ENCODE measurements around the gene DIAPH2.
"Not testable (repeated sequence)": the region's sequence is repeated elsewhere in the genome, so short reads cannot be mapped to it uniquely, and the experiment has no call there.

Gene DIAPH2

GRCh38 chrX:96846841-96847240, 162.2 kb downstream of the DIAPH2 start:
- H3K36me3 ChIP-seq (ENCODE audit: control insufficient read depth, insufficient read depth, low read length): no peaks in the 10 kb centered on the region
- H3K27ac ChIP-seq (ENCODE audit: low read depth, low read length, severe bottlenecking): no peak overlapping the region
- no peaks in the 10 kb centered on the region for H3K4me1 ChIP-seq (ENCODE audit: control insufficient read depth, insufficient read depth, low read length, poor library complexity, severe bottlenecking)
- no peak overlapping the region for H3K4me3 ChIP-seq (ENCODE audit: extremely low read depth, insufficient read depth, low read length, poor library complexity, severe bottlenecking)
- WGBS, 2 experiments (ENCODE audit: insufficient coverage in 2 of 2): 83 to 86% methylated on average over 1 of the region's 1 CpG
- no peaks in the 10 kb centered on the region for H3K9me3 ChIP-seq (ENCODE audit: control insufficient read depth, low read length)

GRCh38 chrX:96859422-96859821, 174.8 kb downstream of the DIAPH2 start:
- H3K4me3 ChIP-seq (ENCODE audit: extremely low read depth, insufficient read depth, low read length, poor library complexity, severe bottlenecking); H3K27ac ChIP-seq (ENCODE audit: low read depth, low read length, severe bottlenecking); H3K36me3 ChIP-seq (ENCODE audit: control insufficient read depth, insufficient read depth, low read length); H3K4me1 ChIP-seq (ENCODE audit: control insufficient read depth, insufficient read depth, low read length, poor library complexity, severe bottlenecking); H3K9me3 ChIP-seq (ENCODE audit: control insufficient read depth, low read length): not testable (repeated sequence)
- 80 to 83% methylated on average over 1 to 3 of the region's 4 CpGs for WGBS, 2 experiments (ENCODE audit: insufficient coverage in 2 of 2)

- Histone ChIP-seq H3K9me3 (ENCODE audit: control insufficient read depth, low read length) (no peaks in the 10 kb centered on the region), H3K4me3 (ENCODE audit: extremely low read depth, insufficient read depth, low read length, poor library complexity, severe bottlenecking) (no peak overlapping the region), H3K27ac (ENCODE audit: low read depth, low read length, severe bottlenecking) (no peak overlapping the region), H3K36me3 (ENCODE audit: control insufficient read depth, insufficient read depth, low read length) (no peaks in the 10 kb centered on the region), H3K4me1 (ENCODE audit: control insufficient read depth, insufficient read depth, low read length, poor library complexity, severe bottlenecking) (no peaks in the 10 kb centered on the region)
- 77 to 100% methylated on average over 2 of the region's 3 CpGs for WGBS, 2 experiments (ENCODE audit: insufficient coverage in 2 of 2)
Observed at GRCh38 chrX:96861218-96861617, 176.6 kb downstream of the DIAPH2 start.

- Histone ChIP-seq H3K36me3 (ENCODE audit: control insufficient read depth, insufficient read depth, low read length) (no peaks in the 10 kb centered on the region), H3K27ac (ENCODE audit: low read depth, low read length, severe bottlenecking) (no peak overlapping the region), H3K9me3 (ENCODE audit: control insufficient read depth, low read length) (no peaks in the 10 kb centered on the region), H3K4me3 (ENCODE audit: extremely low read depth, insufficient read depth, low read length, poor library complexity, severe bottlenecking) (no peak overlapping the region), H3K4me1 (ENCODE audit: control insufficient read depth, insufficient read depth, low read length, poor library complexity, severe bottlenecking) (no peaks in the 10 kb centered on the region)
- WGBS, 2 experiments (ENCODE audit: insufficient coverage in 2 of 2): 91% methylated on average over 4 of the region's 4 CpGs; no CpG with 5 or more reads in 1 of the 2 experiments
Observed at GRCh38 chrX:96861661-96862060, 177.0 kb downstream of the DIAPH2 start.

GRCh38 chrX:96883608-96884007, 199.0 kb downstream of the DIAPH2 start, which contains the start of gene RPA4:
Gene RPA4 (plus strand): TSS chrX:96883908. CDS start chrX:96884311, 403 bp downstream.
- Histone ChIP-seq H3K9me3 (ENCODE audit: control insufficient read depth, low read length) (no peaks in the 10 kb centered on the region), H3K27ac (ENCODE audit: low read depth, low read length, severe bottlenecking) (no peak within 1 kb of the TSS), H3K4me3 (ENCODE audit: extremely low read depth, insufficient read depth, low read length, poor library complexity, severe bottlenecking) (no peak within 1 kb of the TSS), H3K4me1 (ENCODE audit: control insufficient read depth, insufficient read depth, low read length, poor library complexity, severe bottlenecking) (no peaks in the 10 kb centered on the region), H3K36me3 (ENCODE audit: control insufficient read depth, insufficient read depth, low read length) (peaks cover 2% of the 10 kb centered on the region)
- 88 to 96% methylated on average over 5 to 7 of the region's 10 CpGs for WGBS, 2 experiments (ENCODE audit: insufficient coverage in 2 of 2)

GRCh38 chrX:96884027-96884426, 199.4 kb downstream of the DIAPH2 start:
- no peaks in the 10 kb centered on the region for H3K4me1 ChIP-seq (ENCODE audit: control insufficient read depth, insufficient read depth, low read length, poor library complexity, severe bottlenecking)
- no peaks in the 10 kb centered on the region for H3K9me3 ChIP-seq (ENCODE audit: control insufficient read depth, low read length)
- H3K27ac ChIP-seq (ENCODE audit: low read depth, low read length, severe bottlenecking): no peak overlapping the region
- no peak overlapping the region for H3K4me3 ChIP-seq (ENCODE audit: extremely low read depth, insufficient read depth, low read length, poor library complexity, severe bottlenecking)
- 80 to 96% methylated on average over 1 to 8 of the region's 13 CpGs for WGBS, 2 experiments (ENCODE audit: insufficient coverage in 2 of 2)
- peaks cover 2% of the 10 kb centered on the region for H3K36me3 ChIP-seq (ENCODE audit: control insufficient read depth, insufficient read depth, low read length)

- WGBS, 2 experiments (ENCODE audit: insufficient coverage in 2 of 2): no CpG with 5 or more reads among the region's 1 CpG
- Histone ChIP-seq H3K36me3 (ENCODE audit: control insufficient read depth, insufficient read depth, low read length) (no peaks in the 10 kb centered on the region), H3K27ac (ENCODE audit: low read depth, low read length, severe bottlenecking) (no peak overlapping the region), H3K4me1 (ENCODE audit: control insufficient read depth, insufficient read depth, low read length, poor library complexity, severe bottlenecking) (no peaks in the 10 kb centered on the region), H3K9me3 (ENCODE audit: control insufficient read depth, low read length) (no peaks in the 10 kb centered on the region), H3K4me3 (ENCODE audit: extremely low read depth, insufficient read depth, low read length, poor library complexity, severe bottlenecking) (no peak overlapping the region)
Observed at GRCh38 chrX:96889726-96890125, 205.1 kb downstream of the DIAPH2 start.

GRCh38 chrX:96906741-96907140, 222.1 kb downstream of the DIAPH2 start:
- Histone ChIP-seq H3K9me3 (ENCODE audit: control insufficient read depth, low read length) (no peaks in the 10 kb centered on the region), H3K27ac (ENCODE audit: low read depth, low read length, severe bottlenecking) (peak overlapping the region; percentile 64), H3K36me3 (ENCODE audit: control insufficient read depth, insufficient read depth, low read length) (no peaks in the 10 kb centered on the region), H3K4me3 (ENCODE audit: extremely low read depth, insufficient read depth, low read length, poor library complexity, severe bottlenecking) (no peak overlapping the region), H3K4me1 (ENCODE audit: control insufficient read depth, insufficient read depth, low read length, poor library complexity, severe bottlenecking) (no peaks in the 10 kb centered on the region)
- WGBS, 2 experiments (ENCODE audit: insufficient coverage in 2 of 2): no CpG with 5 or more reads among the region's 2 CpGs

GRCh38 chrX:96907516-96908272, 223.1 kb downstream of the DIAPH2 start:
- H3K4me3 ChIP-seq (ENCODE audit: extremely low read depth, insufficient read depth, low read length, poor library complexity, severe bottlenecking): no peak overlapping the region
- no CpG with 5 or more reads among the region's 3 CpGs for WGBS, 2 experiments (ENCODE audit: insufficient coverage in 2 of 2)

GRCh38 chrX:96909291-96909690, 224.6 kb downstream of the DIAPH2 start:
- H3K4me1 ChIP-seq (ENCODE audit: control insufficient read depth, insufficient read depth, low read length, poor library complexity, severe bottlenecking): no peaks in the 10 kb centered on the region

More at GRCh38 chrX:96907516-96908272, 223.1 kb downstream of the DIAPH2 start:
- H3K27ac ChIP-seq (ENCODE audit: low read depth, low read length, severe bottlenecking): no peak overlapping the region
- H3K9me3 ChIP-seq (ENCODE audit: control insufficient read depth, low read length): no peaks in the 10 kb centered on the region
- H3K36me3 ChIP-seq (ENCODE audit: control insufficient read depth, insufficient read depth, low read length): no peaks in the 10 kb centered on the region
- no peaks in the 10 kb centered on the region for H3K4me1 ChIP-seq (ENCODE audit: control insufficient read depth, insufficient read depth, low read length, poor library complexity, severe bottlenecking)

GRCh38 chrX:96918864-96919263, 234.2 kb downstream of the DIAPH2 start:
- no CpG with 5 or more reads among the region's 2 CpGs for WGBS, 2 experiments (ENCODE audit: insufficient coverage in 2 of 2)
- Histone ChIP-seq H3K27ac (ENCODE audit: low read depth, low read length, severe bottlenecking) (no peak overlapping the region), H3K9me3 (ENCODE audit: control insufficient read depth, low read length) (no peaks in the 10 kb centered on the region), H3K36me3 (ENCODE audit: control insufficient read depth, insufficient read depth, low read length) (no peaks in the 10 kb centered on the region), H3K4me3 (ENCODE audit: extremely low read depth, insufficient read depth, low read length, poor library complexity, severe bottlenecking) (no peak overlapping the region), H3K4me1 (ENCODE audit: control insufficient read depth, insufficient read depth, low read length, poor library complexity, severe bottlenecking) (no peaks in the 10 kb centered on the region)

More at GRCh38 chrX:96909291-96909690, 224.6 kb downstream of the DIAPH2 start:
- no CpG with 5 or more reads among the region's 5 CpGs for WGBS, 2 experiments (ENCODE audit: insufficient coverage in 2 of 2)
- Histone ChIP-seq H3K4me3 (ENCODE audit: extremely low read depth, insufficient read depth, low read length, poor library complexity, severe bottlenecking) (no peak overlapping the region), H3K36me3 (ENCODE audit: control insufficient read depth, insufficient read depth, low read length) (no peaks in the 10 kb centered on the region), H3K9me3 (ENCODE audit: control insufficient read depth, low read length) (no peaks in the 10 kb centered on the region), H3K27ac (ENCODE audit: low read depth, low read length, severe bottlenecking) (peak overlapping the region; percentile 16)
